Activated T-helper 1 cell treated with anti-CD3 and anti-CD28 coated beads, Interleukin-12 subunit alpha, Interleukin-12 subunit beta, Interleukin-2, Interleukin-4 antibody, amounts not matched to agents 30 ng/mL and 10 ng/mL and 1 ng/mL, durations not matched to agents 14 hours and 24 hours and 36 hours (primary cell): ENCODE results near the gene CDC27. TPM values are rescaled to one million over a fixed set of nuclear protein-coding genes. Genes with fewer than 3 reads are reported as not detected.
A peak's percentile ranks its signal among the peaks of the same experiment; 100 is the strongest.
"Not testable (repeated sequence)": the region's sequence is repeated elsewhere in the genome, so short reads cannot be mapped to it uniquely, and the experiment has no call there.

Experiments used
- DNase-seq: peaks from one replicate; pipeline ENCODE4 v3.0.0; 2021; ENCODE audit warnings: low spot score
- H3K27ac Mint-ChIP-seq: one replicate; pipeline ENCODE4 v1.8.0; 2021; ENCODE audit warnings: mild to moderate bottlenecking, mixed read lengths
- H3K27me3 Mint-ChIP-seq: one replicate; pipeline ENCODE4 v1.8.0; 2022; ENCODE audit warnings: mild to moderate bottlenecking, moderate library complexity, mixed read lengths; ENCODE audit not compliant: insufficient read depth
- H3K36me3 Mint-ChIP-seq: one replicate; pipeline ENCODE4 v1.8.0; 2021; ENCODE audit warnings: low read depth, mixed read lengths
- H3K4me1 Mint-ChIP-seq: one replicate; pipeline ENCODE4 v1.8.0; 2021; ENCODE audit warnings: low read depth, mixed read lengths
- H3K4me3 Mint-ChIP-seq: one replicate; pipeline ENCODE4 v1.8.0; 2021; ENCODE audit warnings: mild to moderate bottlenecking, moderate library complexity, mixed read lengths
- H3K9me3 Mint-ChIP-seq: one replicate; pipeline ENCODE4 v1.8.0; 2021; ENCODE audit warnings: mixed read lengths
- intact Hi-C: fragments of 100-400 bp; cut with micrococcal nuclease; formaldehyde crosslinking; loops from one replicate; pipeline ENCODE4 v1.15.1; 2024
- total RNA-seq: library from RNA; stranded (reverse); gene quantifications from 2 replicates; pipeline ENCODE4 v1.2.3, GENCODE V29; 2022

The CDC27 gene
- total RNA-seq, 1 donor from 2014 or later = 89.7 TPM

DNA sequence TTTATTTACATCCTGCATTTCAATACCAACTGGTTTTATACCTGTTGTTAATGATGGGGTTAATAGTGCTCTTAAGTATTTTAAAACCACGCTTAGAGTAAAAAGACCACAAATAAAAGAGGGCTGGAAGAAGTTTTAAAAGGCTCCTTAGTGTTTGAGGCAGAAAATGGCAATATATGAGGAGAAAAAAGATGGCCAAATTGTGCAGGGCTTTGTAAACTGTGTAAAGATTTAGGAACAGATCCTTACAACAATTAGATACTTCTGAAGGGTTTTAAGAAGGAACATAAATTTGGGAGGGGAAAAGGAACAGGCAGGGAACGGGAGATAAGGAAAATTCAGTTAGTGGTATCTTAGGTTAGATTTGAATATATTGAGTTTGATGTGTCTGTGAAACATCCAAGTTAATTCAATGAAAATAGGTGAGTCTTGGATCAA lies 12.7 kb downstream of the CDC27 start:
- H3K9me3 Mint-ChIP-seq = no peaks in the 10 kb centered on the region
- DNase-seq = no peak
- peaks cover 25% of the 10 kb centered on the region for H3K36me3 Mint-ChIP-seq
- H3K4me1 Mint-ChIP-seq = peaks cover 30% of the 10 kb centered on the region
- no peak overlapping the region for H3K27ac Mint-ChIP-seq
- intact Hi-C loops = no loop called here
- no peaks in the 10 kb centered on the region for H3K27me3 Mint-ChIP-seq
- no peak overlapping the region for H3K4me3 Mint-ChIP-seq

- peaks cover 28% of the 10 kb centered on the region for H3K4me1 Mint-ChIP-seq
- intact Hi-C loops, DNase-seq, H3K9me3 Mint-ChIP-seq, H3K27me3 Mint-ChIP-seq, H3K27ac Mint-ChIP-seq, H3K4me3 Mint-ChIP-seq: not testable (repeated sequence)
- H3K36me3 Mint-ChIP-seq = peaks cover 26% of the 10 kb centered on the region
These were observed 14.3 kb downstream of the CDC27 start for GRCh38 chr17:47174823-47175222.

GRCh38 chr17:47172696-47173565 lies 16.2 kb downstream of the CDC27 start:
- no peaks in the 10 kb centered on the region for H3K27me3 Mint-ChIP-seq
- H3K36me3 Mint-ChIP-seq = peaks cover 28% of the 10 kb centered on the region
- H3K9me3 Mint-ChIP-seq = no peaks in the 10 kb centered on the region
- intact Hi-C loops = no loop called here
- H3K27ac Mint-ChIP-seq = peak overlapping the region; percentile 19
- no peak for DNase-seq
- H3K4me1 Mint-ChIP-seq = peaks cover 31% of the 10 kb centered on the region
- H3K4me3 Mint-ChIP-seq = no peak overlapping the region

GRCh38 chr17:47170710-47171109 lies 18.4 kb downstream of the CDC27 start:
- DNase-seq = no peak
- H3K27ac Mint-ChIP-seq = no peak overlapping the region
- intact Hi-C loops = no loop called here
- H3K9me3 Mint-ChIP-seq = no peaks in the 10 kb centered on the region
- no peaks in the 10 kb centered on the region for H3K27me3 Mint-ChIP-seq
- peaks cover 30% of the 10 kb centered on the region for H3K4me1 Mint-ChIP-seq
- peaks cover 34% of the 10 kb centered on the region for H3K36me3 Mint-ChIP-seq
- H3K4me3 Mint-ChIP-seq = no peak overlapping the region

DNA sequence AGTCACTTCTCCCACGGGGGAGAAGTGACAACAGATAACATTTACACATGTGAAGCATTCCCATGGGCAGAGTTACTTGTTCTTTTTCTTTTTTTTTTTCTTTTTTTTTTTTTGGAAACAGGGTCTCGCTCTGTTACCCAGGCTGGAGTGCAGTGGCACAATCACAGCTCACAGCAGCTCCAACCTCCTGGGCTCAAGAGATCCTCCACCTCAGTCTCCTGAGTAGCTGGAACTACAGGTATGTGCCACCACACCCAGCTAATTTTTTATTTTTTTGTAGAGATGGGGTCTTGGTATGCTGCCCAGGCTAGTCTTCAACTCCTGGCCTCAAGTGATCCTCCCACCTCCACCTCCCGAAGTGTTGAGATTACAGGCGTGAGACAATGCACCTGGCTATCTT lies 20.2 kb downstream of the CDC27 start:
- H3K27me3 Mint-ChIP-seq, H3K4me3 Mint-ChIP-seq, H3K9me3 Mint-ChIP-seq, DNase-seq, intact Hi-C loops, H3K27ac Mint-ChIP-seq: not testable (repeated sequence)
- Mint-ChIP-seq H3K36me3 (peaks cover 27% of the 10 kb centered on the region), H3K4me1 (peaks cover 32% of the 10 kb centered on the region)

GRCh38 chr17:47166854-47167253 lies 22.2 kb downstream of the CDC27 start:
- H3K9me3 Mint-ChIP-seq, H3K27ac Mint-ChIP-seq, intact Hi-C loops, DNase-seq, H3K27me3 Mint-ChIP-seq, H3K4me3 Mint-ChIP-seq: not testable (repeated sequence)
- peaks cover 38% of the 10 kb centered on the region for H3K4me1 Mint-ChIP-seq
- peaks cover 33% of the 10 kb centered on the region for H3K36me3 Mint-ChIP-seq

DNA sequence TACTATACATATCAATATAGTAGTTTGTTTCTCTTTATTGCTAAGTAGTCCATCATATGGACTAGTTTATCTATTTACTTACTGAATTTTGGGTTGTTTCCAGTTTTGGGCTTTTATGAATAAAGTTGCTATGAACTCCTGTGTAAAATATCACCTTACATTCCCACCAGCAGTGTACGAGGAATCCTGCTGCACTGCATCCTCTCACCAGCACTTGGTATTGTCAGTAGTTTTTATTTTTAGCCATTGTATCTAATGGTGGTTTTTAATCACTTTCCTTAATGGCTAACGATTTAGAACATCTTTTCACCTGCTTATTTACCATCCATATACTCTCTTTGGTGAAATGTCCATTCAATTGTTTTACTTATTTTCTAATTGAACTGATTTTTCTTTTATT lies 24.0 kb downstream of the CDC27 start:
- no peak for DNase-seq
- no peaks in the 10 kb centered on the region for H3K27me3 Mint-ChIP-seq
- no peaks in the 10 kb centered on the region for H3K9me3 Mint-ChIP-seq
- H3K36me3 Mint-ChIP-seq = peaks cover 34% of the 10 kb centered on the region
- no peak overlapping the region for H3K27ac Mint-ChIP-seq
- intact Hi-C loops = no loop called here
- peaks cover 38% of the 10 kb centered on the region for H3K4me1 Mint-ChIP-seq
- no peak overlapping the region for H3K4me3 Mint-ChIP-seq

DNA sequence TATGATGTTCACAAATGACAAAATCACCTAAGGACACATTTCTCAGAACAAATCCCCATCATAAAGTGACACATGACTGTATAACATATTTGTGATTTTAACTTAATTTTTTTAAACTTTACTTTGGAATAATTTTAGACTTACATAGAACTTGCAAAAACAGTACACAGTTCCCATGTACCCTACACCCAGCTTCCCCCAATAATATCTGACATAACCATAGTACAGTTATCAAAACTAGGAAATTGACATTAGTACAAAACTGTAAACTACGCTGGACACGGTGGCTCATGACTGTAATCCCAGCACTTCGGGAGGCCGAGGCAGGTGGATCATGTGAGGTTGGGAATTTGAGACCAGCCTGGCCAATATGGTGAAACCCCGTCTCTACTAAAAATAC lies 24.8 kb downstream of the CDC27 start:
- no peaks in the 10 kb centered on the region for H3K27me3 Mint-ChIP-seq
- no peak overlapping the region for H3K27ac Mint-ChIP-seq
- H3K4me1 Mint-ChIP-seq = peaks cover 34% of the 10 kb centered on the region
- intact Hi-C loops = loop anchor here (5.0 kb wide), 2 partner anchors 43 to 153 kb away; partner anchors contain the start of gene MYL4
- H3K4me3 Mint-ChIP-seq = no peak overlapping the region
- H3K36me3 Mint-ChIP-seq = peaks cover 35% of the 10 kb centered on the region
- no peaks in the 10 kb centered on the region for H3K9me3 Mint-ChIP-seq
- DNase-seq = no peak

DNA sequence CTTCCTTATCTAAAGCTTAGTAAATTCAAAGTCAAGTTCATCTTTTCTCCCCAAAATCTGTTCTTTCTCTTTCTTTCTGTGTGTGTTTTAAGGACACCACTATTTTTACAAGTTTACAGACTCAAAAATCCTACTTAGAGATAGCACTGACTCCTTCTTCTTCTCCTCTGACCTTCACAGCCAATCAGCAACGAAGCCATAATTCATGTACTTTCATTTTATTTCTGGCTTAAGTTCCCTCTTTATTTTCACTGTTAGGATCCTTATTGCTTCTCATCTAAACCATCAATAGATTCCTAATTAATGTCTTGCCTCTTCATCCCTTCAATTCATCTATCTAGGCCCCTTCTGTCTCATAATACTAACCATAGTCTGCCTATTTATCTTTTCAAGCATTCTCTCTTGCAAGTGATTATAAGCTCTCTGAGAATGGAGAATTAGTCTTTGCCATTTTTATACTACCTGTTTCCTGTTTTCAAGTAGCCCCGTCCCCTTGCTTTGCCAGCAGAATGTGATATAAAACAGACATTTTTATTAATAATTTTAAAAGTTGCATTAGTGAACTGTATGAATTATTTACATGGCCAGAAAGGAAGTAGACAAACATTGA lies 27.0 kb downstream of the CDC27 start:
- H3K4me3 Mint-ChIP-seq = peak overlapping the region; percentile 24
- no peaks in the 10 kb centered on the region for H3K9me3 Mint-ChIP-seq
- intact Hi-C loops = loop anchor here (5.0 kb wide), 2 partner anchors 45 to 155 kb away; partner anchors contain the start of gene MYL4
- H3K27me3 Mint-ChIP-seq = no peaks in the 10 kb centered on the region
- peaks cover 23% of the 10 kb centered on the region for H3K36me3 Mint-ChIP-seq
- H3K4me1 Mint-ChIP-seq = peaks cover 26% of the 10 kb centered on the region
- DNase-seq = no peak
- peak overlapping the region; percentile 13 for H3K27ac Mint-ChIP-seq

DNA sequence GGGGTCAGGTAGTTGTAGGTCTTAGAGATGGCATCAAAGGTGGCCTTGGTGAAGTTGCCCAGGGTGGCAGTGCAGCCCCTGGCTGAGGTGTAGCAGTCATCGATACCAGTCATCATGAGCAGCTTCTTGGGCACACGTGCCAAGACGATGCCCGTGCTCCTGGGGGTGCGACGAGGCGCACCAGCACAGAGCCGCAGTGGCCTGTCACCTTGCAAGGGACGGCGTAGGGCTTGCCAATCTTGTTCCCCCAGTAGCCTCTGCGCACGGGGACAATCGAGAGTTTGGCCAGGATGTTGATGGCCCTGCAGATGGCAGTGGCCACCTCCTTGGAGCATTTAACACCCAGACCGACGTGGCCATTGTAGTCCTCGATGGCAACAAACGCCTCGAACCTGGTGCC lies 29.8 kb downstream of the CDC27 start:
- H3K36me3 Mint-ChIP-seq = peaks cover 29% of the 10 kb centered on the region
- no peaks in the 10 kb centered on the region for H3K9me3 Mint-ChIP-seq
- intact Hi-C loops = no loop called here
- DNase-seq = no peak
- H3K4me3 Mint-ChIP-seq = no peak overlapping the region
- no peaks in the 10 kb centered on the region for H3K27me3 Mint-ChIP-seq
- no peak overlapping the region for H3K27ac Mint-ChIP-seq
- H3K4me1 Mint-ChIP-seq = peaks cover 25% of the 10 kb centered on the region

DNA sequence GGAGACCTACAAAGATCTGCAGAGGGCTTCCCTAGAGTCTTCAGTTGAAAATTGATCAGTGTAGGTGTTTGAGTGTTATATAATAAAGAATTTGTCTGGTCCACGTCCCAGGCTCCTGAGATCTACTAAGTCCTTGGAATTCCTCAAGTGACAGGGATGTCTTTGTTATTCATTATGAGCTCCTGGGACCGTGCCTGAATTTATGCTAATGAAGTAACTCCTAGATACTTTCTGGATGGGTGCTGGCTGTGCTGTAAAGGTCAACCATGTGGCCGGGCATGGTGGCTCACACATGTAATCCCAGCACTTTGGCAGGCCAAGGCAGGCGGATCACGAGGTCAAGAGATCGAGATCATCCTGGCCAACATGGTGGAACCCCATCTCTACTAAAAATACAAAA lies 43.7 kb downstream of the CDC27 start:
- Mint-ChIP-seq H3K27ac (no peak overlapping the region), H3K27me3 (no peaks in the 10 kb centered on the region), H3K36me3 (peaks cover 33% of the 10 kb centered on the region), H3K4me3 (no peak overlapping the region), H3K4me1 (no peaks in the 10 kb centered on the region), H3K9me3 (no peaks in the 10 kb centered on the region)
- intact Hi-C loops = no loop called here
- no peak for DNase-seq

DNA sequence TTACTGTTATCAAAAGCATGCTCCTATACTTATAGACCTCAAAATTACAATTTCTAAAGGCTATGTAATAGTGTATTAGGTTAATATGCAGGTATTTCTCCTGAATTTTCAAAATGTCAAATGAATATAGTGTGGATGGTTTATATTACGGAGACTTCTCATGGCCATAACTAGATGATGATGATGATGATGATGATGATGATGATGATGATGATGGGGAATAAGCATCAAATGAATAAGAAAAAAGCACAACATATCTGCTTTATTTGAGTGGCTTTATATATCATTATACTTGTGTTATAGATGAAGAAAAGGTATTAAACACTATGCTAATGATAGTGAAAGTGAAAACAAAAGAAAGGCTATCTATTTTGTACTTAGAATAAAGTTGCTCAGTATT lies 53.9 kb downstream of the CDC27 start:
- H3K4me1 Mint-ChIP-seq = peaks cover 8% of the 10 kb centered on the region
- H3K36me3 Mint-ChIP-seq = peaks cover 44% of the 10 kb centered on the region
- peak overlapping the region; percentile 8 for H3K27ac Mint-ChIP-seq
- H3K27me3 Mint-ChIP-seq = no peaks in the 10 kb centered on the region
- intact Hi-C loops = loop anchor here (5.0 kb wide), 1 partner anchor 38 kb away; no protein-coding TSS in a partner anchor
- H3K4me3 Mint-ChIP-seq = no peak overlapping the region
- no peaks in the 10 kb centered on the region for H3K9me3 Mint-ChIP-seq
- no peak for DNase-seq

DNA sequence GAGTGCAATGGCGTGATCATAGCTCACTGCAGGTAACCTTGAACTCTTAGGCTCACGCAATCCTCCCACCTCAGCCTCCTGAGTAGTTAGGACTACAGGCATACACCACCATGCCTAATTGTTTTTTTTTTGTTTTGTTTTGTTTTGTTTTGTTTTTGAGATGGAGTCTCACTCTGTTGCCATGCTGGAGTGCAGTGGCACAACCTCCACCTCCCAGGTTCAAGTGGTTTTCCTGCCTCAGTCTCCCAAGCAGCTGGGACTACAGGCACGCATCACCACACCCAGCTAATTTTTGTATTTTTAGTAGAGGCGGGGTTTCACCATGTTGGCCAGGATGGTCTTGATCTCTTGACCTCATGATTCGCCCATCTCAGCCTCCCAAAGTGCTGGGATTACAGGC lies 54.7 kb downstream of the CDC27 start:
- DNase-seq, H3K27me3 Mint-ChIP-seq, H3K4me3 Mint-ChIP-seq, H3K27ac Mint-ChIP-seq, H3K9me3 Mint-ChIP-seq, H3K4me1 Mint-ChIP-seq, intact Hi-C loops: not testable (repeated sequence)
- peaks cover 41% of the 10 kb centered on the region for H3K36me3 Mint-ChIP-seq
